ENCODE results near the gene B3GNT4. TPM values are rescaled to one million over a fixed set of nuclear protein-coding genes. Genes with fewer than 3 reads are reported as not detected.

B3GNT4 gene
- total and polyA plus RNA-seq, 2 of the 13 experiments (the other 11 are each of a cell fraction or from before 2014, with no cell fraction given), result 0.04 to 0.21 TPM

DNA sequence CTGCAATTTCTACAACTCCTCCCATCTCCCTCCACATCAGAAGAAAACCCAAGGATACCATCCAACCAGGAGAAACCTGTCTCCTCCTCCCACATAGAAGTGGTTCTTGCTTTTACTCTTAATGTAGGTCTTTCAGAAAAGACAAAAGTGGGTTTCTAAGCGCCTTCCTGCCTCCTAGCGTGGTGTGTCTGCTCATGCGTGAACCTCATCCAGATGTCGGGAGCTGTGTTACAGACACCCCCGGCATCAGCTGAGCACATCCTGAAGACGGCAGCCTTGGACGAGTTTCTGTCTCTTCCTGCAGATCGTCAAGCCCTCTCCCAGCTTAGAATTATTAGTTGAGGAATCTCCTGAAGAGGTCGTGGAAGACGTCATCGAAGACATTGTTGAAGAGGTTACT is 11.1 kb upstream of the B3GNT4 start:
- Histone ChIP-seq H3K27me3 (ENCODE audit: control insufficient read depth in 1 of 2, insufficient read depth in 2 of 2, low read length in 2 of 2) (peaks cover 9 to 37% of the 10 kb centered on the region in 2 experiments), H3K4me1 (ENCODE audit: insufficient read depth, low read length) (peaks cover 16% of the 10 kb centered on the region), H3K36me3 (replicated peaks in 1 of 2; ENCODE audit: control insufficient read depth in 1 of 2, insufficient read depth in 2 of 2, low read length in 2 of 2) (no peaks in the 10 kb centered on the region), H3K9me3 (ENCODE audit: low read length) (no peaks in the 10 kb centered on the region), H3K27ac (ENCODE audit: extremely low read length, insufficient read depth, low read length) (no peak overlapping the region), H3K4me2 (ENCODE audit: low read depth, low read length) (no peak overlapping the region), H3K79me2 (ENCODE audit: insufficient read depth, low read length) (no peaks in the 10 kb centered on the region), H3K4me3 (replicated peaks in 1 of 3; ENCODE audit: insufficient read depth in 1 of 3, low read depth in 2 of 3, low read length in 3 of 3) (no peak overlapping the region), H4K20me1 (ENCODE audit: insufficient read depth, low read length) (no peaks in the 10 kb centered on the region), H2AFZ (ENCODE audit: low read length) (no peak overlapping the region), H3K9ac (ENCODE audit: insufficient read depth, low read depth, low read length) (no peak overlapping the region)
- in situ Hi-C loops (cut with HindIII; ENCODE audit: extremely low pct_ligation_motif_present, low pct_unique_long_range_greater_than_20kb), result no loop called here
- intact Hi-C loops (cut with micrococcal nuclease; ENCODE audit: unreplicated experiment), result no loop called here
- ChIA-PET CTCF (ENCODE audit: low intra/inter-chr PET ratio, low total read pairs) (no interaction called here), POLR2A (no interaction called here)
- ATAC-seq, result no peak
- no peak for FAIRE-seq
- TF ChIP-seq AGO1 (IDR thresholded peaks at IDR 0.05; ENCODE audit: low read depth, low read length, poor library complexity, severe bottlenecking) (no peak), ELF3 (CRISPR knock-in tag; IDR thresholded peaks at IDR 0.05) (no peak), ARNT2 (CRISPR knock-in tag; IDR thresholded peaks at IDR 0.05; ENCODE audit: low read depth) (no peak), SRSF4 (IDR thresholded peaks at IDR 0.05; ENCODE audit: low read depth, low read length, poor library complexity, severe bottlenecking) (no peak), ZNF354B (CRISPR knock-in tag; IDR thresholded peaks at IDR 0.05) (no peak), ZNF782 (CRISPR knock-in tag; IDR thresholded peaks at IDR 0.05; ENCODE audit: borderline replicate concordance) (no peak), ARNT (IDR thresholded peaks at IDR 0.05) (no peak), WIZ (CRISPR knock-in tag; IDR thresholded peaks at IDR 0.05) (no peak)
- TF ChIP-seq, protein P1, sequence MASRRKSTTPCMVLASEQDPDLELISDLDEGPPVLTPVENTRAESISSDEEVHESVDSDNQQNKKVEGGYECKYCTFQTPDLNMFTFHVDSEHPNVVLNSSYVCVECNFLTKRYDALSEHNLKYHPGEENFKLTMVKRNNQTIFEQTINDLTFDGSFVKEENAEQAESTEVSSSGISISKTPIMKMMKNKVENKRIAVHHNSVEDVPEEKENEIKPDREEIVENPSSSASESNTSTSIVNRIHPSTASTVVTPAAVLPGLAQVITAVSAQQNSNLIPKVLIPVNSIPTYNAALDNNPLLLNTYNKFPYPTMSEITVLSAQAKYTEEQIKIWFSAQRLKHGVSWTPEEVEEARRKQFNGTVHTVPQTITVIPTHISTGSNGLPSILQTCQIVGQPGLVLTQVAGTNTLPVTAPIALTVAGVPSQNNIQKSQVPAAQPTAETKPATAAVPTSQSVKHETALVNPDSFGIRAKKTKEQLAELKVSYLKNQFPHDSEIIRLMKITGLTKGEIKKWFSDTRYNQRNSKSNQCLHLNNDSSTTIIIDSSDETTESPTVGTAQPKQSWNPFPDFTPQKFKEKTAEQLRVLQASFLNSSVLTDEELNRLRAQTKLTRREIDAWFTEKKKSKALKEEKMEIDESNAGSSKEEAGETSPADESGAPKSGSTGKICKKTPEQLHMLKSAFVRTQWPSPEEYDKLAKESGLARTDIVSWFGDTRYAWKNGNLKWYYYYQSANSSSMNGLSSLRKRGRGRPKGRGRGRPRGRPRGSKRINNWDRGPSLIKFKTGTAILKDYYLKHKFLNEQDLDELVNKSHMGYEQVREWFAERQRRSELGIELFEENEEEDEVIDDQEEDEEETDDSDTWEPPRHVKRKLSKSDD (CRISPR knock-in tag; IDR thresholded peaks at IDR 0.05; ENCODE audit: low read depth), result no peak
- no peak for DNase-seq (ENCODE audit: low spot score)
- 76% methylated on average over 11 of the region's 11 CpGs for WGBS (ENCODE audit: low lambda C conversion rate)
- no TSS peak for BruUV-seq (replicated peaks)

All from HepG2 (cell line).